OCI-LY3 (cell line): Measurements from ENCODE around the gene HOXA6.

Experiments used
- H2AFZ ChIP-seq: fragments of 200-600, 300-600 bp; shearing (Covaris generic); 2 replicates; pipeline ENCODE4 v1.6.0; 2014; ENCODE audit warnings: antibody characterized with exemption, low read depth, low read length
- H3K27ac ChIP-seq: fragments of 200-600, 300-600 bp; sonication (generic); 2 replicates; pipeline ENCODE4 v1.5.1; 2014; ENCODE audit warnings: mild to moderate bottlenecking, low read length, moderate library complexity, mixed read lengths
- H3K27me3 ChIP-seq: fragments of 200-600, 300-600 bp; sonication (generic); 2 replicates; pipeline ENCODE4 v1.6.1; 2014; ENCODE audit warnings: low read depth, low read length, mixed read lengths
- H3K36me3 ChIP-seq: fragments of 200-600, 300-600 bp; sonication (generic); replicated peaks from 2 replicates; pipeline ENCODE3; 2014; ENCODE audit warnings: low read depth, low read length, mixed read lengths
- H3K4me1 ChIP-seq: fragments of 300-600, 200-600 bp; sonication (generic); 2 replicates; pipeline ENCODE4 v1.6.1; 2014; ENCODE audit warnings: low read length, mixed read lengths
- H3K4me2 ChIP-seq: fragments of 200-600, 300-600 bp; sonication (generic); 2 replicates; pipeline ENCODE4 v1.6.1; 2014; ENCODE audit warnings: low read length, mixed read lengths
- H3K4me3 ChIP-seq: fragments of 300-600, 200-600 bp; sonication (generic); 2 replicates; pipeline ENCODE4 v1.5.1; 2014; ENCODE audit warnings: antibody characterized with exemption, mild to moderate bottlenecking, low read length, moderate library complexity
- H3K79me2 ChIP-seq: fragments of 300-600, 200-600 bp; shearing (Covaris generic); 2 replicates; pipeline ENCODE4 v1.6.1; 2014; ENCODE audit warnings: mild to moderate bottlenecking, low read length, mixed read lengths
- H3K9ac ChIP-seq: fragments of 300-600, 200-600 bp; shearing (Covaris generic); 2 replicates; pipeline ENCODE4 v1.6.0; 2014; ENCODE audit warnings: mild to moderate bottlenecking, low read length, moderate library complexity
- H3K9me3 ChIP-seq: fragments of 200-600, 300-600 bp; shearing (Covaris generic); 2 replicates; pipeline ENCODE4 v1.6.1; 2014; ENCODE audit warnings: low read length, mixed read lengths; ENCODE audit not compliant: insufficient read depth
- H4K20me1 ChIP-seq: fragments of 200-600, 300-600 bp; sonication (generic); 2 replicates; pipeline ENCODE4 v1.6.1; 2016; ENCODE audit warnings: low read length, mixed read lengths; ENCODE audit not compliant: insufficient read depth
- EZH2phosphoT487 ChIP-seq: fragments of 200-600 bp; shearing (Covaris generic); IDR thresholded peaks from 2 replicates; pipeline ENCODE4 v1.6.1; 2018; ENCODE audit warnings: antibody characterized with exemption, mixed run types, low read depth
- TF ChIP-seq, protein P1 (sequence below): fragments of 200-600, 300-600 bp; sonication (generic); IDR thresholded peaks from 2 replicates; pipeline ENCODE4 v1.5.1; 2014; ENCODE audit warnings: antibody characterized with exemption, low read length, low read depth

HOXA6 gene

DNA sequence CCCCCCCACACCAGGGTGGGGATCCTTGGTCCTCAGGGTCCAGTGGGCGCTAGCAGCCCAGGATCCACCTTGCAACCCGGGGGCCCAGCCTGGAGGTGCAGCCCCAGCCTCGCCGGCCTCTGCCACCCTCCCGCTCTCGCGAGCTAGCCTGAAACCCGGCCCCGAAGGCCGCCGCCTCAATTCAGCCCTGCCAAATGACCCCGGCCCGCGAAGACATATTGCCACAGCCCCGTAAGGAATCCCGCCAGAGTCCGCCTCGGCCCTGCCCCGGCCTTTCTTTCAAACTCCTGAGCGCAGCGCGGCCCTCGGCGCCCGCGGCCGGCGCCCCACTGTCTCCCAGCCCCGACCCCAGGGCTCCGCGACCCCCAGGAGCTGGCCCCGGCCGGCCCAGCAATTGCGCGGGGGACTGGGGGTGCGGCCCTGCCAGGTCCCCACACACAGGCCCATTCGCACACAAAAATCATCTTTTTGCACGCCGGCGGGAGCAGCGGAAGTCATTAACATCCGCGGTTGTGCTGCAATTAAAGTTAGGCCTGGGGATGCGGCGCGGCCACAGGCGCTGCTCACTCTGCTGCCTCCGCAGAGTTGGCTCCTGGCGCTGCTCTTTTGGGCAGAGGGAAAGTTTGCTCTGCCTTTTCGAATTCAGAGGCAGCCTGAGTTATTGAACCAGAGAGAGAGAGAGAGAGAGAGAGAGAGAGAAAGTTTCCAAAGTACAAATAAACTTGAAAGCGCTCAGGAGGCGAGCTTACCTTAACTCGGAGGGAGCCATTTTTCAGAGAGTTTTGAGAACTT lies 8.0 kb downstream of the HOXA6 start:
- no peak overlapping the region for H3K4me3 ChIP-seq

DNA sequence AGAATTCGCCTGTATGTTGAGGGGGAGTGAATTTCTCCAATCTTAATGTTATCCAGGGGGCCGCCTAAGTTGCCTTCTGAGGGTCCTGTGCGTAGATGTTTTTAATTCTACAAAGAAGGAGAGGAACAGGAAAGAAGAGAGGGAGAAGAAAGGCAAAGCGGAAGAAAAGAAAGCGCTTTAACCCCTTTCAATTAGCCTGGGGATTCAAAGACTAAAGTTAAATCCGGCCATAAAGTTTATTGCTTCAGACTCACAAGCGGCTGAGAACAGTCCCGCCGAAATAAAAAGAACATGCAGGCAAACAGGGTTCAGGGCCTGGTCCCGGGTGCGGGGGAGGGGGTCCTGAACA lies 8.6 kb downstream of the HOXA6 start:
- Histone ChIP-seq H2AFZ (no peak overlapping the region), H3K27me3 (peaks cover 6% of the 10 kb centered on the region), H3K4me1 (peaks cover 30% of the 10 kb centered on the region), H3K79me2 (no peaks in the 10 kb centered on the region), H3K36me3 (no peaks in the 10 kb centered on the region), H3K27ac (no peak overlapping the region), H3K9me3 (no peaks in the 10 kb centered on the region), H3K4me2 (no peak overlapping the region), H4K20me1 (peaks cover 7% of the 10 kb centered on the region; the same call in 1 of the 2 replicates), H3K9ac (no peak overlapping the region), H3K4me3 (no peak overlapping the region)
- no peak for TF ChIP-seq EZH2phosphoT487
- TF ChIP-seq, protein P1, sequence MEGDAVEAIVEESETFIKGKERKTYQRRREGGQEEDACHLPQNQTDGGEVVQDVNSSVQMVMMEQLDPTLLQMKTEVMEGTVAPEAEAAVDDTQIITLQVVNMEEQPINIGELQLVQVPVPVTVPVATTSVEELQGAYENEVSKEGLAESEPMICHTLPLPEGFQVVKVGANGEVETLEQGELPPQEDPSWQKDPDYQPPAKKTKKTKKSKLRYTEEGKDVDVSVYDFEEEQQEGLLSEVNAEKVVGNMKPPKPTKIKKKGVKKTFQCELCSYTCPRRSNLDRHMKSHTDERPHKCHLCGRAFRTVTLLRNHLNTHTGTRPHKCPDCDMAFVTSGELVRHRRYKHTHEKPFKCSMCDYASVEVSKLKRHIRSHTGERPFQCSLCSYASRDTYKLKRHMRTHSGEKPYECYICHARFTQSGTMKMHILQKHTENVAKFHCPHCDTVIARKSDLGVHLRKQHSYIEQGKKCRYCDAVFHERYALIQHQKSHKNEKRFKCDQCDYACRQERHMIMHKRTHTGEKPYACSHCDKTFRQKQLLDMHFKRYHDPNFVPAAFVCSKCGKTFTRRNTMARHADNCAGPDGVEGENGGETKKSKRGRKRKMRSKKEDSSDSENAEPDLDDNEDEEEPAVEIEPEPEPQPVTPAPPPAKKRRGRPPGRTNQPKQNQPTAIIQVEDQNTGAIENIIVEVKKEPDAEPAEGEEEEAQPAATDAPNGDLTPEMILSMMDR, result no peak

More for the DNA sequence above, 8.0 kb downstream of the HOXA6 start:
- no peak overlapping the region for H3K9ac ChIP-seq
- no peak overlapping the region for H3K4me2 ChIP-seq
- peaks cover 6% of the 10 kb centered on the region for H3K27me3 ChIP-seq
- peaks cover 6% of the 10 kb centered on the region; the same call in 1 of the 2 replicates for H4K20me1 ChIP-seq
- H3K36me3 ChIP-seq, result no peaks in the 10 kb centered on the region
- no peak for TF ChIP-seq EZH2phosphoT487
- TF ChIP-seq, protein P1, result no peak
- H3K9me3 ChIP-seq, result no peaks in the 10 kb centered on the region
- H3K27ac ChIP-seq, result no peak overlapping the region
- no peaks in the 10 kb centered on the region for H3K79me2 ChIP-seq
- H3K4me1 ChIP-seq, result peaks cover 24% of the 10 kb centered on the region
- H2AFZ ChIP-seq, result no peak overlapping the region

DNA sequence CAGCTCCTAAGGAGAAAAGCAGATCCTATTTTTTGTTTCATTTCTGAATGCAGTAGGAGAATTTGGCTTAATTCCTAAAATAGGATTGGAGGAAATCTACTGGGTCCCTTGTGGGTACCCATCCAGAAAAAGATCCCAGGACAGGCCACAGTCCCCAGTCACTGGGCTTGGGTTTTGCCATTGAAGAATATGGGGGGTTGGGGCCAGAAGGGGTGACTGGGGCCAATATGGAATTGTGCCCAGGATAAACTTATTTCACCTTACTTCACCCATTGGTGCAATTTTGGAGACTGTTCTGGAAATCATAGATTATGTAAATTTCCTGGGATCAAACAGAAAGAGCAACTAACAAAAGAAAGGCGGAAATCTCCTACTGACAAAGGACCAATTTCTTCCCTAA lies 9.1 kb downstream of the HOXA6 start:
- no peak overlapping the region for H3K27ac ChIP-seq
- H3K27me3 ChIP-seq, result peaks cover 6% of the 10 kb centered on the region
- no peaks in the 10 kb centered on the region for H3K9me3 ChIP-seq
- no peak overlapping the region for H3K4me2 ChIP-seq
- no peak for TF ChIP-seq EZH2phosphoT487
- TF ChIP-seq, protein P1, result no peak
- H3K4me1 ChIP-seq, result peaks cover 31% of the 10 kb centered on the region
- no peak overlapping the region for H2AFZ ChIP-seq
- no peaks in the 10 kb centered on the region for H3K36me3 ChIP-seq
- no peak overlapping the region for H3K4me3 ChIP-seq
- no peaks in the 10 kb centered on the region for H3K79me2 ChIP-seq
- H4K20me1 ChIP-seq, result peaks cover 7% of the 10 kb centered on the region; the same call in 1 of the 2 replicates
- no peak overlapping the region for H3K9ac ChIP-seq

DNA sequence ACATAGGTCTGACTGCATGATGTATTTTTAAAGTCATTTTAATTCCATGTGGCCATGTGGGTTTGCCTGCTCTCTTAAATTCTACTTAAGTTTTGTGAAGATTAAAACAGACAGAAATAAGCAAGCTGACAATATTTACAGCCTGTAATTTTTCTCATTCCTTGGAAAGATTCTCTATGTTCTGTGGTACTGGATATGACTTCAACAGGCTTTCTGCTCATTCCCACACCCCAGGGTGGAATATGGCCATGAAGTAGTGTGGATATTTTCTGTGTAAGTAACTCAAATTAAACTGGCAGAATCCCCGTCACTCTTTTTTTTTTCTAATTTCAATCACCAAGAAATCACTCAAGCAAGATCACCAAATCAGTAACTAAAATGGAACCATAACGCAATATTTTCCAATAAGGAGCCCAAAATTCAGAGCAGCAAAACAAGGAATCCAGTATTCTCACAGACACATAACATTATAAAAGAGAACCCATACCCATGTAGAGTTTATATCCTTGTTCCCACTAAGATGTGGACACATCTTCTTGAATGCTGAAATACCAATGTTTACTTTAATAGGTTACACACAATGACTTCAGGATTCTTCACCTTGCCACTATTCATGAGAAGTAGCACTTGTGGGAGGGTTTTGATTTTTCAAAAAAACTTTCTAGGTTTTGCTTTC lies 9.8 kb downstream of the HOXA6 start:
- H3K4me3 ChIP-seq, result no peak overlapping the region
- H3K4me1 ChIP-seq, result peaks cover 31% of the 10 kb centered on the region

More for the DNA sequence above, 9.8 kb downstream of the HOXA6 start:
- H2AFZ ChIP-seq, result no peak overlapping the region
- H3K9me3 ChIP-seq, result no peaks in the 10 kb centered on the region
- H3K27me3 ChIP-seq, result peaks cover 6% of the 10 kb centered on the region
- no peak overlapping the region for H3K4me2 ChIP-seq
- no peaks in the 10 kb centered on the region for H3K79me2 ChIP-seq
- no peak for TF ChIP-seq EZH2phosphoT487
- TF ChIP-seq, protein P1, result no peak
- no peaks in the 10 kb centered on the region for H3K36me3 ChIP-seq
- peaks cover 7% of the 10 kb centered on the region; the same call in 1 of the 2 replicates for H4K20me1 ChIP-seq
- no peak overlapping the region for H3K27ac ChIP-seq
- no peak overlapping the region for H3K9ac ChIP-seq
